ENCODE measurements around the gene SERTAD1.

SERTAD1 gene

GRCh38 chr19:40445780-40446262 lies 20.0 kb upstream of the SERTAD1 start:
- Histone ChIP-seq H3K27me3 (no peaks in the 10 kb centered on the region), H3K4me2 (peak overlapping the region in 1 of 11 experiments; percentile 95; a peak in 1 of 22 replicates), H3K9me3 (replicated peaks in 1 of 11) (no peaks in the 10 kb centered on the region), H3K36me3 (peaks cover 11 to 57% (median 17%) of the 10 kb centered on the region in 11 experiments), H3K9ac (0 out of 22 replicates have a peak overlapping the region, but pooled peaks of 2 of the 11 experiments have one; percentile 9 to 87), H3K4me1 (peaks cover 19 to 32% (median 23%) of the 10 kb centered on the region in 10 experiments), H3K27ac (no peak overlapping the region), H4K20me1 (peaks cover 0 to 30% (median 18%) of the 10 kb centered on the region in 11 experiments; a peak in 14 of 22 replicates), H3K4me3 (no peak overlapping the region)
- TF ChIP-seq Cebpa-rat (IDR thresholded peaks at IDR 0.05), result no peak

DNA sequence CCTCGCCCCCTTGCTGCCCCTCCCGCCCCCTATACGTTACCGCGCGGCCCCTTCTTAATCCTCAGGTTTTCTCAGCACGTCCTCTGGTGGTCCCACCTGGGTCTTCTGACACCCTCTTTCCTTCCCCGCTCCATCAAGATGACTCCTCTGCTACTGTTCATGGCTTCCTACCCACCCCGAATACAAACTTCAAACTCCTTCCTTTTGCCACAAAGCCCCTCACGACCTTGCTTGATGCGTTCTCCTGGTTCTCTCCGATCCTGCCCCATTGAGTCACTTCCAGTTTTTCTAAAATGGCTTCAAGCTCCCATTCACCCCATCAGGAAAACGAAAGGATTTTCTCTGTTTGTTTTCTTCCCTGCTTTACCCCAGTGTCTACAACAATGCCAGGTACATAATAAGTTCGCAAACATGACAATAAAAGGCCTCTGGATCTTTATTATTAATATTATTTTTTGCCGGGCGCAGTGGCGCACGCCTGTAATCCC lies 19.1 kb upstream of the SERTAD1 start:
- TF ChIP-seq Cebpa-rat (IDR thresholded peaks at IDR 0.05), result no peak
- H3K4me3 ChIP-seq, result peak overlapping the region; percentile 81 to 99 (median 90)
- peaks cover 19 to 38% (median 23%) of the 10 kb centered on the region in 10 experiments for H3K4me1 ChIP-seq
- no peaks in the 10 kb centered on the region for H3K9me3 ChIP-seq (replicated peaks in 1 of 11)
- H3K27ac ChIP-seq, result peak overlapping the region in 10 of 11 experiments; percentile 30 to 98 (median 94); a peak in 19 of 22 replicates
- H4K20me1 ChIP-seq, result peaks cover 0 to 38% (median 24%) of the 10 kb centered on the region in 11 experiments; a peak in 15 of 22 replicates
- peaks cover 18 to 57% (median 26%) of the 10 kb centered on the region in 11 experiments for H3K36me3 ChIP-seq
- no peaks in the 10 kb centered on the region for H3K27me3 ChIP-seq
- peak overlapping the region; percentile 73 to 95 (median 80) for H3K4me2 ChIP-seq
- peak overlapping the region; percentile 87 to 99 (median 95); a peak in 21 of 22 replicates for H3K9ac ChIP-seq

GRCh38 chr19:40444000-40444824 lies 18.4 kb upstream of the SERTAD1 start, which contains the start of gene SERTAD3:
Gene SERTAD3 (minus strand): TSS chr19:40444335. CDS start chr19:40442080, 2,255 bp downstream.
- no peaks in the 10 kb centered on the region for H3K9me3 ChIP-seq (replicated peaks in 1 of 11)
- no peaks in the 10 kb centered on the region for H3K27me3 ChIP-seq
- peak within 1 kb of the TSS; percentile 74 to 95 (median 89) for H3K4me2 ChIP-seq
- no peak for TF ChIP-seq Cebpa-rat (IDR thresholded peaks at IDR 0.05)
- H3K27ac ChIP-seq, result peak within 1 kb of the TSS; percentile 89 to 98 (median 96)
- peaks cover 0 to 45% (median 24%) of the 10 kb centered on the region in 11 experiments; a peak in 15 of 22 replicates for H4K20me1 ChIP-seq
- peak within 1 kb of the TSS; percentile 87 to 99 (median 95) for H3K9ac ChIP-seq
- peak within 1 kb of the TSS; percentile 81 to 99 (median 90) for H3K4me3 ChIP-seq
- peaks cover 19 to 38% (median 23%) of the 10 kb centered on the region in 10 experiments for H3K4me1 ChIP-seq
- peaks cover 18 to 56% (median 28%) of the 10 kb centered on the region in 11 experiments for H3K36me3 ChIP-seq

- H3K27me3 ChIP-seq, result no peaks in the 10 kb centered on the region
- H3K9ac ChIP-seq, result peak overlapping the region; percentile 87 to 99 (median 95)
- H3K4me2 ChIP-seq, result peak overlapping the region; percentile 88 to 100 (median 94)
- H3K9me3 ChIP-seq (replicated peaks in 1 of 11), result no peaks in the 10 kb centered on the region
- no peak for TF ChIP-seq Cebpa-rat (IDR thresholded peaks at IDR 0.05)
- peak overlapping the region; percentile 89 to 98 (median 96) for H3K27ac ChIP-seq
- H3K4me1 ChIP-seq, result peaks cover 19 to 38% (median 23%) of the 10 kb centered on the region in 10 experiments
- peak overlapping the region; percentile 81 to 99 (median 90) for H3K4me3 ChIP-seq
- peaks cover 18 to 56% (median 30%) of the 10 kb centered on the region in 11 experiments for H3K36me3 ChIP-seq
- H4K20me1 ChIP-seq, result peaks cover 0 to 48% (median 24%) of the 10 kb centered on the region in 11 experiments; a peak in 15 of 22 replicates
Measured at GRCh38 chr19:40443131-40443999, 17.6 kb upstream of the SERTAD1 start.

GRCh38 chr19:40442328-40443130 lies 16.7 kb upstream of the SERTAD1 start:
- H3K36me3 ChIP-seq, result peaks cover 18 to 52% (median 29%) of the 10 kb centered on the region in 11 experiments
- H3K27ac ChIP-seq, result peak overlapping the region; percentile 35 to 97 (median 81); a peak in 21 of 22 replicates
- H3K4me3 ChIP-seq, result peak overlapping the region; percentile 81 to 99 (median 90)
- H3K4me2 ChIP-seq, result peak overlapping the region; percentile 88 to 100 (median 94)
- TF ChIP-seq Cebpa-rat (IDR thresholded peaks at IDR 0.05), result no peak
- peak overlapping the region; percentile 83 to 98 (median 95) for H3K9ac ChIP-seq
- H3K27me3 ChIP-seq, result no peaks in the 10 kb centered on the region
- H4K20me1 ChIP-seq, result peaks cover 0 to 41% (median 24%) of the 10 kb centered on the region in 11 experiments; a peak in 15 of 22 replicates
- no peaks in the 10 kb centered on the region for H3K9me3 ChIP-seq (replicated peaks in 1 of 11)
- peaks cover 19 to 38% (median 23%) of the 10 kb centered on the region in 10 experiments for H3K4me1 ChIP-seq

DNA sequence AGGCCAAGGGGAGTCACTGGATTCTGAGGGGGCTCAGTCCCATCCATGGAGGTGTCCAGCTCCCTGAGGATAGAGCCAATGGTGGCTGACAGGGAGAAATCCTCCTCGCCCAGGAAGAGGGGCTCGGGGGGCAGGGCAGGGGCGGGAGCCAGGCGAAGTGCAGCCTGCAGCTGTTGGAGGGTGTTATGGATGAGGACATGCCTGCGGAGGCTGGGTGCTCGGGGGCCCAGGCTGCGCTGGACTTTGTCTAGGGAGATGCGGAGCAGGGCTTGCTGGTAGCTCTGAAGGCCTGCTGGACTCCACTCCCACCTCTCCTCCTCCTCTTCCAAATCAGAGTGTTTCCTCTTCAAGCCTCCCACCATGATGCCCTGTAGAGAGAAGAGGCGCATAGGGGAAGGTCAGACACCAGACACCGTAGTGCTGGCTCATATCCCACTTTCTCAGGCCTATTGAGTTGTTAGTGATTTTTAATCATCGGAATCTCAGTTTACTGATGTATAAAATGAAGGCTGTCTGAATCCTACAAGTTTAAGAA lies 16.0 kb upstream of the SERTAD1 start:
- H3K9ac ChIP-seq, result peak overlapping the region; percentile 83 to 98 (median 95); a peak in 21 of 22 replicates
- peaks cover 0 to 41% (median 24%) of the 10 kb centered on the region in 11 experiments; a peak in 15 of 22 replicates for H4K20me1 ChIP-seq
- no peaks in the 10 kb centered on the region for H3K9me3 ChIP-seq (replicated peaks in 1 of 11)
- no peaks in the 10 kb centered on the region for H3K27me3 ChIP-seq
- peak overlapping the region in 8 of 11 experiments; percentile 73 to 97 (median 85); a peak in 12 of 22 replicates for H3K27ac ChIP-seq
- H3K4me2 ChIP-seq, result peak overlapping the region; percentile 88 to 100 (median 94)
- peak overlapping the region in 8 of 10 experiments; percentile 81 to 99 (median 90); a peak in 11 of 20 replicates for H3K4me3 ChIP-seq
- peaks cover 19 to 38% (median 23%) of the 10 kb centered on the region in 10 experiments for H3K4me1 ChIP-seq
- TF ChIP-seq Cebpa-rat (IDR thresholded peaks at IDR 0.05), result no peak
- H3K36me3 ChIP-seq, result peaks cover 18 to 48% (median 27%) of the 10 kb centered on the region in 11 experiments

DNA sequence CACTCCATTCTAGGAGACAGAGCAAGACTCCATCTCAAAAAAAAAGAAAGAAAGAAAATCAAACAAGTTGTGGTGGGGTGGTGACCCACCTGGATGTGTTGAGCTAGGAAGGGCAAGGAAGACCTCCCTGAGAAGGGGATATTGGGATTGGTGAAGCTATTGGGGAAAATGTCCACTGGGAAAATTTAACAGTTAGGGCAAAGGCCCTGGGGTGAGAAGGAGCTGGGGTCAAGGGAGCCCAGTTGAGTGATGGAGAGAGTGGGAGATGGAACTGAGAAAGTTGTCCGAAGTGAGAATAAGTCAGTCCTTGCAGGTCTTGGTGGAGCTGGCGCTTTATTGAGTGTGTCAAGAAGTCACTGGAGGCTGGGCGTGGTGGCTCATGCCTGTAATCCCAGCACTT lies 12.5 kb upstream of the SERTAD1 start:
- Histone ChIP-seq H3K4me3 (no peak overlapping the region), H3K9me3 (replicated peaks in 1 of 11) (no peaks in the 10 kb centered on the region), H3K36me3 (peaks cover 18 to 48% (median 27%) of the 10 kb centered on the region in 11 experiments), H3K4me1 (peaks cover 29 to 54% (median 38%) of the 10 kb centered on the region in 10 experiments), H4K20me1 (peaks cover 0 to 41% (median 24%) of the 10 kb centered on the region in 11 experiments; a peak in 15 of 22 replicates), H3K27ac (no peak overlapping the region), H3K4me2 (no peak overlapping the region), H3K9ac (no peak overlapping the region), H3K27me3 (no peaks in the 10 kb centered on the region)
- TF ChIP-seq Cebpa-rat (IDR thresholded peaks at IDR 0.05), result no peak
